Sigmoid colon (tissue), 7 donors: ENCODE measurements around the gene TMEM120B. TPM values are rescaled to one million over a fixed set of nuclear protein-coding genes. Genes with fewer than 3 reads are reported as not detected.
"Not testable (repeated sequence)": the region's sequence is repeated elsewhere in the genome, so short reads cannot be mapped to it uniquely, and the experiment has no call there.

ENCODE experiments used
- DNase-seq: peaks from one replicate; pipeline ENCODE4 v3.0.0-alpha.2; 2019
- H3K27ac ChIP-seq, 4 donors: fragments of 200-600 bp; sonication (generic); one replicate each; pipeline ENCODE4 v1.5.1; 2016 to 2019; ENCODE audit warnings: mild to moderate bottlenecking in 1 of 4
- H3K27me3 ChIP-seq, 3 donors: fragments of 200-600 bp; sonication (generic); one replicate each; pipeline ENCODE4 v1.5.1; 2019; ENCODE audit warnings: mild to moderate bottlenecking in 1 of 3
- H3K36me3 ChIP-seq, 4 donors: fragments of 200-600 bp; sonication (generic); one replicate each; pipeline ENCODE4 v1.5.1; 2016 to 2019
- H3K4me1 ChIP-seq, 4 donors: fragments of 200-600 bp; sonication (generic); one replicate each; pipeline ENCODE4 v1.5.1; 2017 to 2019
- H3K4me3 ChIP-seq, 4 donors: fragments of 200-600 bp; sonication (generic); one replicate each; pipeline ENCODE4 v1.5.1; 2017 to 2019; ENCODE audit warnings: mild to moderate bottlenecking in 2 of 4, moderate library complexity in 1 of 4
- H3K9me3 ChIP-seq, 4 donors: fragments of 200-600 bp in 3 of 4; sonication (generic) in 3 of 4; one replicate each; pipeline versions ENCODE4 v1.5.1 to v1.6.1; 2013 to 2019
- CTCF ChIP-seq, 4 experiments: fragments of 450-650 bp in 3 of 4; fragments of 200-600 bp in 1 of 4; IDR thresholded peaks; one replicate each; pipeline ENCODE4 v1.5.1; 2016 to 2019; ENCODE audit warnings: antibody characterized with exemption in 4 of 4, mild to moderate bottlenecking in 3 of 4, moderate library complexity in 2 of 4
- EP300 ChIP-seq, 4 donors: sonication (generic); formaldehyde crosslinking; IDR thresholded peaks; one replicate each; pipeline ENCODE4 v1.6.1; 2017; ENCODE audit warnings: antibody characterized with exemption in 4 of 4
- POLR2A ChIP-seq, 2 donors: fragments of 450-650 bp; IDR thresholded peaks; one replicate each; pipeline ENCODE4 v1.6.1; 2016; ENCODE audit warnings: antibody characterized with exemption in 2 of 2, mild to moderate bottlenecking in 2 of 2, moderate library complexity in 2 of 2
- POLR2AphosphoS5 ChIP-seq, 4 donors: sonication (generic); formaldehyde crosslinking; IDR thresholded peaks; one replicate each; pipeline ENCODE4 v1.6.1; 2017; ENCODE audit warnings: antibody characterized with exemption in 4 of 4
- WGBS, 2 donors: extraction: QIAGEN DNeasy Blood & Tissue Kit; methylation state at CpG; one replicate each; pipeline ENCODE4 v1.1.7; 2013; 5-methylcytosine and 5-hydroxymethylcytosine counted together
- intact Hi-C: fragments of 100-400 bp; cut with DNase I; formaldehyde crosslinking; loops from one replicate; pipeline ENCODE4 v1.15.1; 2023
- polyA plus RNA-seq, 3 donors: library from polyadenylated mRNA; stranded (reverse); fragments of 200-250 nt; gene quantifications; one replicate each; pipeline ENCODE4 v1.2.3, GENCODE V29; 2013
- total RNA-seq, 4 donors: library from RNA; depleted of rRNA; stranded (reverse); fragments of >200 nt; gene quantifications; one replicate each; pipeline ENCODE4 v1.1.0, GENCODE V29; 2016
- donor health status: healthy with polysubstance abuse.
- donor health status: Bipolar disorder and iron deficiency.
- donor health status: healthy.

TMEM120B gene
- total and polyA plus RNA-seq, 7 donors, result 1.2 to 8.9 (median 3.7) TPM

- no peak for DNase-seq
- H3K4me3 ChIP-seq, result no peak overlapping the region
- H3K36me3 ChIP-seq, result no peaks in the 10 kb centered on the region
- WGBS, 2 donors, result 92 to 94% methylated on average over 3 of the region's 3 CpGs
- no peaks in the 10 kb centered on the region for H3K27me3 ChIP-seq
- TF ChIP-seq EP300 (IDR thresholded peaks at IDR 0.05) (no peak), POLR2AphosphoS5 (IDR thresholded peaks at IDR 0.05) (no peak), CTCF (IDR thresholded peaks at IDR 0.05) (no peak), POLR2A (IDR thresholded peaks at IDR 0.05) (no peak)
- peaks cover 0 to 6% (median 3%) of the 10 kb centered on the region in 4 donors for H3K4me1 ChIP-seq
- intact Hi-C loops, result no loop called here
- peak overlapping the region in 1 of 4 donors; percentile 59 for H3K27ac ChIP-seq
- no peaks in the 10 kb centered on the region for H3K9me3 ChIP-seq
Measured at GRCh38 chr12:121701667-121702277, 10.8 kb upstream of the TMEM120B start.

DNA sequence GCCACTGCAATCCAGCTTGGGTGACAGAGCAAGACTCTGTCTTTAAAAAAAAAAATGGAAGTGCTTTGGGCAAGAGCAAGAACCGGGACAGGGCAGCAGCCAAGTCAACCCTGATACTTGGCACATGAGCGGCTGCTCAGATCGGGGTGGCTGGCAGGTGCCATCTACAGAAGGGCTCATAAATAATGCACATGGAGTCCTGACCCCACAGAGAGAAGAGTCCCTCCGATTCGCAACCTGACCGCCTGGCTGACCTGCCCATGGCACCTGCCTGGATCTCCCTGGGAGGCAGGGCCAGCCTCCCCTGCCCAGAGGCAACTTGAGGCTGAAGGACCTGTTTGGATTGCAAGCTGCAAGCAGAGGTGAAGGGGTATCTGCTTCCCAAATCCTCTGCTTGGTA, 9.6 kb upstream of the TMEM120B start:
- no peaks in the 10 kb centered on the region for H3K9me3 ChIP-seq
- H3K36me3 ChIP-seq, result no peaks in the 10 kb centered on the region
- peaks cover 0 to 6% (median 3%) of the 10 kb centered on the region in 4 donors for H3K4me1 ChIP-seq
- intact Hi-C loops, result no loop called here
- H3K27ac ChIP-seq, result no peak overlapping the region
- no peak for DNase-seq
- H3K4me3 ChIP-seq, result no peak overlapping the region
- WGBS, 2 donors, result 93 to 94% methylated on average over 6 of the region's 6 CpGs
- H3K27me3 ChIP-seq, result no peaks in the 10 kb centered on the region
- TF ChIP-seq POLR2AphosphoS5 (IDR thresholded peaks at IDR 0.05) (no peak), CTCF (IDR thresholded peaks at IDR 0.05) (no peak), EP300 (IDR thresholded peaks at IDR 0.05) (no peak), POLR2A (IDR thresholded peaks at IDR 0.05) (no peak)

DNA sequence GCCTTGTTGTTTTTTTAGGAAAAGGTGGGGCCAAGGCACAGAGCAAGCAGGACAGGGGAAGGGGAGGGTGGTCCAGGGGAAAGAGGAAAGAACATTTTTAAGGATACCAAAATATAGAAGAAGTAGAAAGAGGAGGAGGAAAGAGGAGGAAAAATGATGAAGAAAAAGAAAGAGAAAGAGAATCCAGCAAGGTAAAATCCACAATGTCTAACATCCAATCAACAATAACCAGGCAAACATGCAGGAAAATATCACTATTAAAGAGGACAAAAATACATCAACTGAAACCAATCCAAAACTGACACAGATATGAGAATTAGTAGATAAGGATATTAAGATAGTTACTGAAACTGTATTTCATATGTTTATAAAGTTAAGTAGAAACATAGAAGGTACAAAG, 7.0 kb upstream of the TMEM120B start:
- no peaks in the 10 kb centered on the region for H3K27me3 ChIP-seq
- no peaks in the 10 kb centered on the region for H3K36me3 ChIP-seq
- intact Hi-C loops, result no loop called here

DNA sequence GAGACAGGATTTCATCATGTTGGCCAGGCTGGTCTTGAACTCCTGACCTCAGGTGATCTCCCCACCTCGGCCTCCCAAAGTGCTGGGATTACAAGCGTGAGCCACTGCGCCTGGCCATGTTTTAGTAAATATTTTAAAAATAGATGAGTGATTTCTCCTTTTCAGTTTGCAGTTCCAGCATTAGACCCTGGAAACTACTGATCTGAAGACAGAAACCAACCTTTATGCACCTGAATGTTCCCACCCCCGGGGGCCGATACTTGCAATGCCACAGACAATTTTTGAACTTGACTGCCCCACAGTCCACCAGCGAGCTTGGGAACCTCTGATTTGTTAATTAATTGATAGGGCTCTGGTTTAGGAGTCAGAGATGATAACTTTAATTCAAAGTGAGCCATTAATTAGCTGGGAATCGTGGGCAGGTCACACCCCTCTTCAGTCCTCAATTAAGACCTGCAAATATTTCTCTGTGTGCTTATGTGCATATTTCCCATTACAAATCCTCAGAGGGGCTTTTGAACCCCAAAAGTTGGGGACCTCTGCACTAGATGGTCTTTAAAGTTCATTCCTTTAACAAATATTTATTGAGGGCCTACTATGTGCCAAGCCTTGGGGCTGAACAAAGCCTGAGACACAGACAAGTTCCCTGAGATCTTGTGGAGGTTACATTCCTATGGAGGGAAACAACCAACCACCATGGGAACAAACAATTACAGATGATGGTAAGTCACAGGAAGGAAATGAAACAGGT, 4.1 kb upstream of the TMEM120B start:
- Histone ChIP-seq H3K4me3 (no peak overlapping the region), H3K36me3 (no peaks in the 10 kb centered on the region), H3K27me3 (no peaks in the 10 kb centered on the region), H3K9me3 (no peaks in the 10 kb centered on the region), H3K27ac (peak overlapping the region in 1 of 4 donors; percentile 90), H3K4me1 (peaks cover 0 to 17% (median 14%) of the 10 kb centered on the region in 4 donors)
- TF ChIP-seq CTCF (IDR thresholded peaks at IDR 0.05) (no peak), EP300 (IDR thresholded peaks at IDR 0.05) (no peak), POLR2A (IDR thresholded peaks at IDR 0.05) (no peak), POLR2AphosphoS5 (IDR thresholded peaks at IDR 0.05) (no peak)
- 67 to 73% methylated on average over 7 of the region's 7 CpGs for WGBS, 2 donors
- DNase-seq, result no peak
- intact Hi-C loops, result no loop called here

More for the DNA sequence above, 7.0 kb upstream of the TMEM120B start:
- no peak overlapping the region for H3K27ac ChIP-seq
- TF ChIP-seq POLR2AphosphoS5 (IDR thresholded peaks at IDR 0.05) (no peak), CTCF (IDR thresholded peaks at IDR 0.05) (no peak), POLR2A (IDR thresholded peaks at IDR 0.05) (no peak), EP300 (IDR thresholded peaks at IDR 0.05) (no peak)
- H3K9me3 ChIP-seq, result no peaks in the 10 kb centered on the region
- peaks cover 0 to 6% (median 3%) of the 10 kb centered on the region in 4 donors for H3K4me1 ChIP-seq
- no peak overlapping the region for H3K4me3 ChIP-seq
- DNase-seq, result no peak

- H3K4me3 ChIP-seq, H3K9me3 ChIP-seq, H3K27me3 ChIP-seq, DNase-seq, H3K36me3 ChIP-seq, intact Hi-C loops: not testable (repeated sequence)
- H3K4me1 ChIP-seq, result peaks cover 0 to 22% (median 19%) of the 10 kb centered on the region in 4 donors
- peak overlapping the region in 1 of 4 donors; percentile 90 for H3K27ac ChIP-seq
- WGBS, 2 donors, result 81 to 90% methylated on average over 8 of the region's 8 CpGs
Measured at GRCh38 chr12:121709064-121709424, 3.5 kb upstream of the TMEM120B start.
